GM12891 (cell line): ENCODE results near the gene CDIPT.

Experiments
- PAX5 ChIP-seq: IDR thresholded peaks from 2 replicates; pipeline ENCODE4 v1.6.1; 2011; ENCODE audit warnings: low read length, moderate library complexity, mild to moderate bottlenecking; ENCODE audit not compliant: insufficient read depth, severe bottlenecking
- POLR2A ChIP-seq: IDR thresholded peaks from 2 replicates; pipeline ENCODE4 v1.6.1; 2011; ENCODE audit warnings: low read depth, low read length, control low read depth
- POLR2AphosphoS5 ChIP-seq: IDR thresholded peaks from 2 replicates; pipeline ENCODE4 v1.6.1; 2011; ENCODE audit warnings: low read depth, low read length, control low read depth
- POU2F2 ChIP-seq: IDR thresholded peaks from 2 replicates; pipeline ENCODE4 v1.6.1; 2011; ENCODE audit warnings: low read depth, mild to moderate bottlenecking, control low read depth, low read length, moderate library complexity
- SPI1 ChIP-seq: IDR thresholded peaks from 2 replicates; pipeline ENCODE4 v1.6.1; 2011; ENCODE audit warnings: low read depth, low read length, control low read depth
- TAF1 ChIP-seq: IDR thresholded peaks from 2 replicates; pipeline ENCODE4 v1.6.1; 2011; ENCODE audit warnings: low read depth, low read length, control low read depth

GRCh38 chr16:29900888-29901606 is 38.0 kb upstream of the CDIPT start:
- TF ChIP-seq PAX5, result no peak
- TF ChIP-seq POLR2A, result no peak
- TF ChIP-seq SPI1, result no peak
- no peak for TF ChIP-seq TAF1
- no peak for TF ChIP-seq POLR2AphosphoS5
- TF ChIP-seq POU2F2, result no peak
